ENCODE measurements around the gene COMMD10. TPM values are rescaled to one million over a fixed set of nuclear protein-coding genes. Genes with fewer than 3 reads are reported as not detected.
A peak's percentile ranks its signal among the peaks of the same experiment; 100 is the strongest.

COMMD10 gene
- total and polyA plus RNA-seq, 4 donors: 17.2 to 66.0 (median 24.7) TPM

- Histone ChIP-seq H3K4me1 (ENCODE audit: control insufficient read depth in 5 of 5, insufficient read depth in 5 of 5, low read length in 5 of 5) (peaks cover 0 to 10% (median 0%) of the 10 kb centered on the region in 5 donors), H3K9me3 (ENCODE audit: control insufficient read depth in 4 of 4, insufficient read depth in 3 of 4, low read length in 3 of 4) (peaks cover 0 to 6% (median 0%) of the 10 kb centered on the region in 4 donors), H3K9ac (ENCODE audit: insufficient read depth in 1 of 2, low read length in 2 of 2) (no peak overlapping the region), H3K4me3 (no peak overlapping the region), H3K27ac (ENCODE audit: low read depth in 1 of 2, low read length in 1 of 2) (no peak overlapping the region), H3K36me3 (ENCODE audit: control insufficient read depth in 4 of 4, insufficient read depth in 4 of 4, low read length in 4 of 4) (peaks cover 0 to 4% (median 0%) of the 10 kb centered on the region in 4 donors), H3K27me3 (ENCODE audit: control insufficient read depth in 3 of 3, insufficient read depth in 3 of 3, low read length in 2 of 3) (no peaks in the 10 kb centered on the region)
- 87 to 93% methylated on average over 4 of the region's 4 CpGs for WGBS, 2 donors
- TF ChIP-seq CTCF (IDR thresholded peaks at IDR 0.05; ENCODE audit: control extremely low read depth, extremely low read depth): no peak
- DNase-seq (peak in 2 of 3 donors; percentile 77 to 83), ATAC-seq (ENCODE audit: insufficient read depth, low FRiP score) (no peak)
These were observed 207.5 kb downstream of the COMMD10 start for GRCh38 chr5:116292321-116292720.

- Histone ChIP-seq H3K9ac (ENCODE audit: insufficient read depth in 1 of 2, low read length in 2 of 2) (no peak overlapping the region), H3K4me3 (no peak overlapping the region), H3K9me3 (ENCODE audit: control insufficient read depth in 4 of 4, insufficient read depth in 3 of 4, low read length in 3 of 4) (peaks cover 0 to 10% (median 3%) of the 10 kb centered on the region in 4 donors), H3K36me3 (ENCODE audit: control insufficient read depth in 4 of 4, insufficient read depth in 4 of 4, low read length in 4 of 4) (peaks cover 5 to 26% (median 13%) of the 10 kb centered on the region in 4 donors), H3K4me1 (ENCODE audit: control insufficient read depth in 5 of 5, insufficient read depth in 5 of 5, low read length in 5 of 5) (peaks cover 0 to 6% (median 0%) of the 10 kb centered on the region in 5 donors), H3K27me3 (ENCODE audit: control insufficient read depth in 3 of 3, insufficient read depth in 3 of 3, low read length in 2 of 3) (no peaks in the 10 kb centered on the region), H3K27ac (ENCODE audit: low read depth in 1 of 2, low read length in 1 of 2) (no peak overlapping the region)
- ATAC-seq (ENCODE audit: insufficient read depth, low FRiP score) (no peak), DNase-seq (no peak)
- WGBS, 2 donors: 88 to 98% methylated on average over 4 of the region's 4 CpGs
- TF ChIP-seq CTCF (IDR thresholded peaks at IDR 0.05; ENCODE audit: control extremely low read depth, extremely low read depth): no peak
These were observed 211.7 kb downstream of the COMMD10 start for GRCh38 chr5:116296335-116297072.

GRCh38 chr5:116297296-116297814 is 212.5 kb downstream of the COMMD10 start:
- H3K4me3 ChIP-seq: no peak overlapping the region
- H3K4me1 ChIP-seq (ENCODE audit: control insufficient read depth in 5 of 5, insufficient read depth in 5 of 5, low read length in 5 of 5): peaks cover 0 to under 1% (median 0%) of the 10 kb centered on the region in 5 donors
- no peaks in the 10 kb centered on the region for H3K27me3 ChIP-seq (ENCODE audit: control insufficient read depth in 3 of 3, insufficient read depth in 3 of 3, low read length in 2 of 3)
- H3K9ac ChIP-seq (ENCODE audit: insufficient read depth in 1 of 2, low read length in 2 of 2): no peak overlapping the region
- peaks cover 0 to 10% (median 3%) of the 10 kb centered on the region in 4 donors for H3K9me3 ChIP-seq (ENCODE audit: control insufficient read depth in 4 of 4, insufficient read depth in 3 of 4, low read length in 3 of 4)
- H3K27ac ChIP-seq (ENCODE audit: low read depth in 1 of 2, low read length in 1 of 2): no peak overlapping the region
- WGBS, 2 donors: 95 to 96% methylated on average over 5 of the region's 5 CpGs
- DNase-seq (no peak), ATAC-seq (ENCODE audit: insufficient read depth, low FRiP score) (no peak)
- H3K36me3 ChIP-seq (ENCODE audit: control insufficient read depth in 4 of 4, insufficient read depth in 4 of 4, low read length in 4 of 4): peaks cover 6 to 30% (median 13%) of the 10 kb centered on the region in 4 donors
- no peak for TF ChIP-seq CTCF (IDR thresholded peaks at IDR 0.05; ENCODE audit: control extremely low read depth, extremely low read depth)
